Measurements from ENCODE around the gene SRM. TPM values are rescaled to one million over a fixed set of nuclear protein-coding genes. Genes with fewer than 3 reads are reported as not detected.
"Not testable (repeated sequence)": the region's sequence is repeated elsewhere in the genome, so short reads cannot be mapped to it uniquely, and the experiment has no call there.

The SRM gene
- total RNA-seq = 124 and 129 TPM in 2 replicates

DNA sequence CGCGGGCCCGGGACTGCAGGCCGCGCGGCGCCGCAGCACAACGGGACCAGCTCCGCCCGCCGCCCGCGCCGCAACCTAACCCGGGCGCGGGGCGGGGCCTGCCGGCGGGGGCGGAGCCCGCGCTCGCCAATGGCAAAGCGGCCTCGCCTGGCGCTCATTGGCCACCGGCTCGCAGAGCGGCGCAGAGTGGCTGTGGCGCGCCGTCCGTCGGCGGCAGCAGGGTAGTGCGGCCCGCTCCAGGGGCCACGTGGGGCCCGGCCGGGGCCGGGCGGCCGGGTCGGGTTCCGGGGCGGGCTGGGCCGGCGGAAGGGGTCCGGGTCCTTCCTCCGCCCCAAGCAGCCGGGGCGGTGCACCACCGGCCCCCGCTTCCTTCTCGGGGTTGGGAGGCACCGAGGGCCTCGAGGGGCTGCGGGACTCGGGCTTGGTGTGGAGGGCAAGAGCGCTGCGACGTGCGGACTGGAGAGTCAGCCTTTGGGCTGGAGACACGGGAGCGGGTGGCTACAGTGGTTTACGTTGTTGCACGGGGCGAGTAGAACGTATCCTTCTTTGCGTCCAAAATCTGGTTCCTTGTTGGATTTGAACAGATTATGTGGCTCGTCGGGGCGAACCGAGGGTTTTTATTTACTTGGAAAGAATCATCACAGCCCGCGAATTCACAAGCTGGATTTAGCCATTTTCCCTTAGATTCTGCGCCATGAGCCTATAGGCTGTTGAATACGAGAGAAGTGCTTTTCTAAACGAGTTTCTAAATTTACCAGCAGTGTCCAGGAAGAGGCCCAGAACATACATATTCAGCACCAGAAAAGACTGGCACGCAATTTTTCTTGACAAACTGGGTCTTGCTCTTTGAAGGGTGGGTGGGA, at the start of gene SRM:
Gene SRM (minus strand): TSS at position 51 of the 863 bp plus-strand sequence. CDS start 75 bp downstream, outside the sequence.
- intact Hi-C loops (cut with micrococcal nuclease) = loop anchor here (1.0 to 2.0 kb wide), 7 partner anchors 23 to 847 kb away; partner anchors contain the start of genes CLCN6, EXOSC10, MTOR and TARDBP

DNA sequence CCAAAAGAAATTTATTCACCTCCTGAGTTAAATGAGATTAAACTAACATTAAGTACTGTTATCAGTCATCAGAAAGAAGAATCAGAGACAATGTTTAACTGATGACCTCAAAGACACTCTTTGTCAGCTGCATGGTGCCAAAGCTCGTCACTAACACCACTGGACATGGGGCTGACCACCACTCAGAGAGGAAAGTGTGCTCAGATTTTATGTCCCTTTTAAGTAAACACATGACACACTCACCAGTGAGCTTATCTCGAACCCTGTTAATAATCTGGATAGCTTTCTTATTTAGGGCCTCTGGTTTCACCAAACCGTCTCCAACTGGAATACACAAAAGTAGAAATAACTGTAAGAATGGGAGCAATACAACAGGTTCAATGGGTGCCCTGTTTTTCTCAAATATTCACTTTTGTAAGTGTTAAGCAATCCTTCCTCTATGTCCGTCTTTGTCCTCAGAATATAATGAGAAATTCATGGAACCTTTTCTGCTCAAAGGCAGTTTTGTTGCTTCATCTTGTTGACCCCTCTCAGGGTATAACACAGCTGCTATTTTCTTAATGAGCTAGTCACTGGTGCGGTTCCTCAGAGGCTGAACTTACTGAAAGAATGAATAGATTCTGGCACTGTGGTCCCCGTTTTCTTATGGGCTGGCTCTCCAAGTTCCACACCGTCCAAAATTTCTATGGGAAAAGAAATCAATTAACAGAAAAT, 49.4 kb upstream of the SRM start:
- intact Hi-C loops (cut with micrococcal nuclease) = no loop called here

DNA sequence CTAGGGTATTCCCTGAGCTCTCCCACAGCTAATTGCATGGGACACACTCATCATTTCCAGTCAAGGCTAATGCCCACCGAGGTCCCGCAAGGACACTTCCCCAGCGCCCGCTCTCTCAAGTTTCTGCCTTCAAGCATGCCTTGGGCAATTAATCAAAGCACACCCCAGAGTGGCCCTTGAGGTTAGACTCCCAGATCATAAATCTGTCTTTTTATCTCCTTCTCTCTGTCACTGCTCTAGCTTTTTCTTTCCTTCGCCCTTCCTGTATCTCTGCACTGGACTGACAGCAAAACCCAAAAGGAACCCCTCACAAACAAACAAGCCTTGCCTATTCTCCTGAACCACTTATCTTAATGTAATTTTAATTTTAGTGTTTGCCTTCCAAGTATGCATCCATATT, 47.8 kb upstream of the SRM start:
- intact Hi-C loops (cut with micrococcal nuclease) = no loop called here

DNA sequence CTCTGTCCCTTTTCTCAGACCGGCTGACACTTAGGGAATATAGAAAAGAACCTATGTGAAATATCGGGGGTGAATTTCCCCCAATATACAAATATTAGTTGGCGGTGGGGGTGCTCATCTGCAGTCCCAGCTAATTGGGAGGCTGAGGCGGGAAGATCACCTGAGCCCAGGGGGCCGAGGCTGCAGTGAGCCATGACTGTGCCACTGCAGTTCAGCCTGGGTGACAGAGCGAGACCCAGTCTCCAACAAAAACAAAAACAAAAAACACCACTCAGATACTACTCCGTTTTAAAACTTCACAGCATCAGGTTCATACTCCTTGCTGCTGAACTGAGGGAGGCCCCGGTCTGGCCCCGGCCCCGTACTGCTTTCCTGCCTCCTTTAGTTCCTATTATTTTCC, 45.8 kb upstream of the SRM start:
- intact Hi-C loops (cut with micrococcal nuclease) = no loop called here

DNA sequence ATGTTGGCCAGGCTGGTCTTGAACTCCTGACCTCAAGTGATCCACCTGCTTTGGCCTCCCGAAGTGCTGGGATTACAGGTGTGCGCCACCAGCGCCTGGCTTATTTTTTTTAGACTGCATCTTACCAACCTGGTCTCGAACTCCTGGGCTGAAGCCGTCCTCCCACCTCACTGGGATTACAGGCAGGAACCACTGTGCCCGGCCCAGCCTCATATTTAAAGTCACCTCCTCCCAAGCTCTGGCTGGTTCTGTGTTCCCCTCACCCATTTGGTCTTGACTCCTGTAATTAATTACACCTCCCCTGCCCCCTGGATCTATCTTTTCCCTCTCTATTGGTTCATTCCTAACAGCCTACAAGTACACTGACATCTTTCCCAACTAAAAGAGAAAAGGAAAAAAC, 41.5 kb upstream of the SRM start:
- intact Hi-C loops (cut with micrococcal nuclease) = no loop called here

DNA sequence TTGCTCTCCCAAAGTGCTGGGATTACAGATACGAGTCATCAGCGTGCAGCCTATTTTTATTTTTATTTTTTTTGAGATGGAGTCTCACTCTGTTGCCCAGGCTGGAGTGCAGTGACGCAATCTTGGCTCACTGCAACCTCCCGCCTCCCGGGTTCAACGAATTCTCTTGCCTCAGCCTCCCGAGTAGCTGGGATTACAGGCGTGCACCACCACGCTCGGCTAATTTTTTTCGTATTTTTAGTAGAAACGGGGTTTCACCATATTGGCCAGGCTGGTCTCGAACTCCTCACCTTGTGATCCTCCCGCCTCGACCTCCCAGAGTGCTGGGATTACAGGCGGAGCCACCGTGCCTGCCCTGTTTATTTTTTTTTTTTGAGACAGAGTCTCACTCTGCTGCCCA, 41.0 kb upstream of the SRM start:
- intact Hi-C loops (cut with micrococcal nuclease) = not testable (repeated sequence)

DNA sequence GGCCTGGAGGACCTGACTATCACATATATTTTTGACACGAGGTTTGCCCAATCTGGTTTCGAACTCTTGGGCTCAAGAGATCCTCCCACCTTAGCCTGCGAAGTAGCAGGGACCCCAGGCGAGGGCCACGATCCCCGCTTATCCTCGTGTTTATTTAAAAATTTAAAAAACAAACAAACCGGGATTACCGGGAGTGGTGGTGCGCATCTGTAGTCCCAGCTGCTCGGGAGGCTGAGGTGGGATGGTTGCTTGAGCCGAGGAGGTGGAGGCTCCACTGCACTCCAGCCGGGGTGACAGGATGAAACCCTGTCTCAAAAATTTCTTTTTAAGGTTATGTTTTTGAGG, 40.3 kb upstream of the SRM start:
- intact Hi-C loops (cut with micrococcal nuclease) = no loop called here

DNA sequence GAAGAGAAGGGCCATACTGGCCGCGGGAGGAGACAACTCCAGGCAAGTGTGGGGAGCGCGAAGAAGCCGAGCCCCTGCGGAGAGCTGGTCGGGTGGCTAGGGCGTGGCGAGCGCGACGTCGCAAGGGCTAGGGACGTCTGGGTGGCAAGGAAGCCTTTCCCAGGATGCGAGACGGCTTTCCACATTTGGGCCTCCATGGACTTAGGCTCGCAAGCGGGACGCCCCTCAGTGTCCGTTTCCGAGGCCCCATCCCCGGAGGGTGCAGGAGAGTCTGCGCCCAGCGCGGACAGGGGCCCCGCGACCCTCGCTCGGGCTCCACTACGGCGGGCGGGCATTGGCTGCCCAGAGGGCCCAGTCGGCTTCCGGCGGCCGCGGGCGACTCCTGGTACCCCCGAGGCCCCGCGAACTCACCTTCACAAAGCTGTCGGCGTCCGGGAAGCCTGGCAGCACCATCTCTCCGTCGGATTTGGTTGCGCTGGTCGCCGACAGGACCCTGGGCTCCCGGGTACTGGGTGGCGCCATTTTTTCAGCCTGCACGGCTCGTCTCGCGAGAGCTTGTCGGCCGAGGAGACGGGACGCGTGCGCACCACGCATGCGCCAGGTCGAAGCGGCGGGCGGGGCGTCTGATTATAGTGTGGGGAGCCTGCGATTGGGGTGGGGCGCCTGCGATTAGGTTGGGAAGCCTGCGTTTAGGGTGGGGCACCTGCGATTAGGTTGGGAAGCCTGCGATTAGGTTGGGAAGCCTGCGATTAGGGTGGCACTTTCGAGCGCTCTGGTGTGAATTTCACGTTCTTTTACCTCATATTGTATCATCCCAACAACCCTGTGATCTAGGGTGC, 39.7 kb upstream of the SRM start, which contains the start of gene EXOSC10:
Gene EXOSC10 (minus strand): TSS at position 560 of the 839 bp plus-strand sequence. CDS start 38 bp downstream, at position 522.
- intact Hi-C loops (cut with micrococcal nuclease) = loop anchor here (1.0 to 2.0 kb wide), 6 partner anchors 39 to 809 kb away; partner anchors contain the start of genes DFFA, MTOR, SRM and TARDBP

DNA sequence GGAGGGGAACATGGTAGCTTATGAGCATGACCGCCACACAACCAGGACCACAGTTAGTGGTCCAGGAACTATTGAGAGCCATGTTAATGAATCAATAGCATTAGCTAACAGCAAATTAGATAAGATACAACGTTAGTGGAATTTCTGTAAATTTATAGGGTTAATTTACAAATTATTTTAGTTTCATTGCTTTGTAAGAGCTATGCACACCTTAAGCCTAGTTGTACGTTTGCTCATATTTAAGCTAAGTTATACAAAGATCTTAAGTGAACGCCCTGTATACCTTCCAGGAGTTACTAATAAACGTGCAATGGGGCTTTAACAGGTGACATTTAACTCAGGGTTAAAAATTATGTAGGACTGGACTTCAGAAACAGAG, 39.1 kb upstream of the SRM start:
- intact Hi-C loops (cut with micrococcal nuclease) = loop anchor here (1.0 to 2.0 kb wide), 6 partner anchors 39 to 810 kb away; partner anchors contain the start of genes DFFA, MTOR, SRM and TARDBP

DNA sequence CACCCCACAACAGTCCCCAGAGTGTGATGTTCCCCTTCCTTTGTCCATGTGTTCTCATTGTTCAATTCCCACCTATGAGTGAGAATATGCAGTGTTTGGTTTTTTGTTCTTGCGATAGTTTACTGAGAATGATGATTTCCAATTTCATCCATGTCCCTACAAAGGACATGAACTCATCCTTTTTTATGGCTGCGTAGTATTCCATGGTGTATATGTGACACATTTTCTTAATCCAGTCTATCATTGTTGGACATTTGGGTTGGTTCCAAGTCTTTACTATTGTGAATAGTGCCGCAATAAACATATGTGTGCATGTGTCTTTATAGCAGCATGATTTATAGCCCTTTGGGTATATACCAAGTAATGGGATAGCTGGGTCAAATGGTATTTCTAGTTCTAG, 24.0 kb upstream of the SRM start:
- intact Hi-C loops (cut with micrococcal nuclease) = not testable (repeated sequence)

DNA sequence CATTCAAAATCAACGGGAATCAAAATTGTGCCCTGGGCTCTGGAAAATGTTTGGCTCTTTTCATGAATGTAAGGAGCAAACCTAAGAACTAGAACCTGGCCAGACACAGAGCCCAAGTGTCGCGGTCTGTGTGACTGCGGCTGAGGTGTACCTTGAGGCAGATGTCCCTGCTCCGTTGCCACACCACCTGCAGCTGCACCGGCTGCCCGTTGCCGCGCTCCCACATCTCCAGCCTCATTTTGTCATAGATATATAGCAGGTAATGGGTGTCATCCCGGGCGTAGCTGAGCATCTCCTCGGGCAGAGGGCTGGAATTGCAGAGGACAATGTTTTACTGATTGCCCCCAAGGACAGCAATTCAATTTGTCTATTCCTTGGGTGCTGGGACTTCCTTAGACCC, 21.1 kb upstream of the SRM start:
- intact Hi-C loops (cut with micrococcal nuclease) = no loop called here

DNA sequence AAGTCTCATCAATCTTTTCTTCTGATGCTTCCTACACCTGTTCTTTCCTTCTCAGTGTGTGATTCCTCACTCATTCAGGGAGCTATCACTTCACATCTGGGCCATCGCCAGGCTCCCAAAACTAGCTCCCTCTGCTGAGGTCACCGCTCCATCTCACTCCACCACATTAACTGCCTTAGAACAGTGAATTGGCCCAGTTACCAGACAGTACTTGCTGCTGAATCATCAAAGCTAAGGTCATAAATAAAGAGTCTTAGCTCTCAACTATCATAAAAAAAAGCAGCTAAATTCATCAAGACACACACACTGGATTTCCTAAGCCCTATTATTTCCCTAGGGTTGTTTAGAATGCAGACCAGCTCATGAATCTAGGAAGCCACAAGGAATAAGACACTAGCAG, 18.8 kb upstream of the SRM start:
- intact Hi-C loops (cut with micrococcal nuclease) = no loop called here

DNA sequence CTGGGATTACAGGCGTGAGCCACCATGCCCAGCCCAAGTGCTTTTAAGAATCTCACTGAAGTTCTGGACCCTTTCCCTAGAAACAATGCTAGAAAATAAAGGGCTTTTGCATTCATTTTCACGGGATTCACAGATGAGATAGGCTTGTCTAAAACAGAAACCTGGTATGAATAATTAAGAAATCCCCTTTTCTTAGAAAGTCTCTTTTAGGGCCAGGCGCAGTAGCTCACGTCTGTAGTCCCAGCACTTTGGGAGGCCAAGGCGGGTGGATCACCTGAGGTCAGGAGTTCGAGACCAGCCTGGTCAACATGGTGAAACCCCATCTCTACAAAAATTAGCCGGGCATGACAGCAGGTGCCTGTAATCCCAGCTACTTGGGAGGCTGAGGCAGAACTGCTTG, 13.6 kb upstream of the SRM start:
- intact Hi-C loops (cut with micrococcal nuclease) = not testable (repeated sequence)

DNA sequence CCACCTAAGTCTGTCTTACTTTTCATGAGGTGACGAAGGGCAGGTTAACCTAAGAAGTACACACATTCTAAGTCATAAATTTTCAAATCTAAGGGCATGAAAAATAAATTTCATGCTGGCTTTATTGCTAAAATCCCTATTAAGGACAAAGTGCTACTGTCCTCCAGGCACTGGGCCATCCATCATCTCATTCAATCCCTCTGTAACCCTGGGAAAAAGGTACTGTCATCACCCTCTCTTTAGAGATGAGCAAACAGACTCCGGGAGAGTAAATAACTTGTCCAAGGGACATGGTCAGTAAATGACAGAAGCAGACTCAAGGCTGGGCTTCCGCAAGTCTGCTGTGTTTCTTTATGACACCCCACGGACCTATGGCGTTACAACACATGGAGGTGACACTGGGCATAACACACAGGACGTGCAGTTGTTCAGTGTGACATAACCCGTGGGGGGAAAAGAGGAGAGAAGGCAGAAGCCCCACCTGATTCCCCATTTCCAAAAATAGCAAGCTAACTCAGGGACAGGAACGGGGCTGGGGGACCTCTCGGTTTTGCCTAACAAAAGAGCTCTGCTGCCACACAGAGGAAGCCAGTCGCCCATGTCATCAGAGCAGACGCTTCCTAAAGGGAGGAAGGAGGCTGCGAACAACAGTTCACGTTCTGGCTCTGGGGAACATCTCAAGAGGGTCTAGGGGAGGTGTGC, 12.5 kb upstream of the SRM start:
- intact Hi-C loops (cut with micrococcal nuclease) = no loop called here

DNA sequence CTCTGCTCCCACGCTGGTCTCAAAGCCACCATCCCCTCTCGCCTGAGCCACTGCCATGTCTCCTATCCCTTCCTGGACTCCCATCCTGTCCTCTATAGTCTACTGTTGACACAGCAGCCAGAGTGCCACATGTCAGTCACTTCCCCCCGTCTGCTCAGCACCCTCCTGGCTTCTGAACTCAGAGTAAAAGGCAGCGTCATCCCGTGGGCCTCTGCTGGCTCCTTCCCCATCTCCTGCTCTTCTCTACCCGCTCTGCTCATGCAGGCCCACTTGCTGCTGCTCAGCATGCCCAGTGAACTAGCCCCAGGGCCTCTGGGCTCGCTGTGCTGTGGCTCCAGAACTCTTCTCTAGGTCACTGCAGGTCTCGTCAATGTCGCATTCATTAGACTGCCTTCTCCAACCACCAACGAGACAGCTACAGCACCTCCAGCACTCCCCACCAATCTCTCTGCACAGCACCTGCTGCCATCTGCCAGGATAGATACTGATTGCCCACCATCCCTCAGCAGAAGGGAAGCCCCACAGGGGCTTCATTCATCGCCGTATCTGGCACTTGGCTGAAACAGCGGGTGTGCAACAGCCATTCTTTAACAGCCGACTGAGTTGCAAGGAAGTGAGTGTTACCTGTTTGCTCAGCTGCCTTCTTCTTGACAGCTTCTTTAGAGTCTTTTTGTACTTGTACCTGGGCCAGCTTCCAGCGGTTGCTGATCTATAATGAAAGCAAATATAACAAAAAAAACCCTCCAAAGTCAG, 11.8 kb upstream of the SRM start:
- intact Hi-C loops (cut with micrococcal nuclease) = no loop called here

DNA sequence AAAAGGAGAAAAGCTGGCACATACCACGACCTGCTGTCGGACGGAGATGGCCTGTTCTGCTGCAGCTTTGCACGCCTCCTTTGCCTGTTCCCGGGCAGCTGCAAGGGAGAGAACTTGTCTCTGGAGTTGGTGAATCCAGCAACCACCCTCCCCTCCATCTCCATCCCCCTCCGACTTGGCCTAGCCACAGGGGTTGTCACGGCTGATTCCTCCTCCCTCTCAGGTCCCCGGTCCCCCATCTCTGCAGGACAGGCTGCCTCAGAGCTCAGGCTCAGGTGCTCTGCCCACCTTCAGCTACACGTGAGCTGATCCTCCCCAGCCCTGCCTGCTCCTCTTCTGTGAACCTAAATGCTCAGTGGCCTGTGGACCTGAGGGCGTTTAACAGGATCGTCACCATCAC, 11.1 kb upstream of the SRM start:
- intact Hi-C loops (cut with micrococcal nuclease) = no loop called here

DNA sequence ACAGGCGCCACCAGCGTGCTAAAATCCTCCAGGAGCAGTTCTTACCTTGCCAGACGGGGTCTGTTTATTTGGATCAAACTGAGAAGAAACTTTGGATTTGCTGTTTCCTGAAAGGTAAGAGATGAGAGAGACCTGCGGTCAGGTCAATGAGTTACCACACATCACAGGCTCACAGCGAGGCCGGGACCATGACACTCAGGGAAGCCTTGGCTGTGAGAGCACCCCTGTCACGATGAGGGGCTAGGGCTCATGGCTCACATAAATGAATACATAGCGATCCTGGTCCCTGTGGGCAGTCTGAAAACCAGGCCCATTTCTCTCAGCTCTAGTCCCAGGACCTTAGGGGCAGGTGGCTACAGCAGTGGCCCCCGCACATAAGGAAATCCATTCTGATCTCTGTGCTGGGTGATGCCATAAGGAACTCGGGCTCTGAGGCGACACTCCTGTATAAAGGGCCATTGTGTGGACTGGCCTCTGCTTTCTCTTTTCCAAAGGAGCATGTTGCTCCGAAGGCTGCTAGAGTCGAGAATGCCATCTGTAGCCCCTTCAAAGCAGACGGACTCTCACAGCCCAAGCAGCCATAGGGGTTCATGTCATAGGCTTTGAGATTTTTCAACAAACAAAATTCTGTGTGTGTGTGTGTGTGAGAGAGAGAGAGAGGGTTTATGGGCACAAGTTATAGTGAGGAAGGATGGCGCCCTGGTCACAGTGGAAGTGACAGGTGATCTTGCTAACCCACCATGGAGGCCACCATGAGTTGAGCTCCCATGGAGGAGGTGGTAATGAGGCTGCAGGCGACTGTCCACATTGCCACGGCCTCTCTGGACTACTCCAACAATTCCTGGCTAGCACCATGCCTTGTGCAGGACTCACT, 9.0 kb upstream of the SRM start:
- intact Hi-C loops (cut with micrococcal nuclease) = no loop called here

DNA sequence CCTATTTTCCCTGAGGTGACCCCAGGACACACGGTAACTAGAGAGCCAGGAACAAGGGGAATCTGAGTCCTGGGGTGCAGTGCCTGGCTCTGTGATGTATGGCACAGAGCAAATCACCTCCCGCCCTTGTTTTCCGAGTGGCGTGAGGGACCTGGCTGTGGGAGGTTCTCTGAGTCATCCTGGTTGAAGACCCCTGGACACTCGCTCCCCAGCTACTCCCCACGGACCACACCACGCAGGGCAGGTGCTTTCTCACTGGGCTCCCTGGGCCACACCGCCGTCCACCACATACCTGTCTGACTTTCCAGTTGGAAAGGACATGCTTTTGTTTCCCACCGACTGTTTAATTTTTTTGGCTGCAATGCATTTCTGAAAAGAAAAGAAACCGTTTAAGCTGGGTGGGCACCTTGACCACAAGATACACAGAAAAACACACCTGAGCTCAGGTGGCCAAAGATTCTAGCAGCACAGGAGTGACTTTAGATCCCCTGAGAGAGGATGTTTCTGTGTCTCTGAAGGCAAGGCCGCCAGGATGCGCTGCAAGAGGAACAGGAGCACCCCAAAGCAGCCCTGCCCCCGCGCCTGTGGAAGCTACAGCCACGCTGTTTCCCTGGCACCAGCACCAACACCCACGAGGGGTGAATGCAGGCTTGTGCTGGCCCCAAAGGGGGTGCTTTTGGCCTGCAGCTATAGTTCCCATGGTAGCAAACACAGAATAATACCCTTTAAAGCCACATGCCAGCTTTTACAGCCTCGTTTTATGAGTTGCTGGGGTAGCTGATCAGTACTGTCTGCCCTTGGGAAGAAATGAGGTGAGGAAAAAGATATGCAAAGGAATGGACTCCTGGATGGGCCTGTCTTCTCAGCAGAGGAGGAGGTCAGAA, 8.1 kb upstream of the SRM start:
- intact Hi-C loops (cut with micrococcal nuclease) = no loop called here

Measured in T-helper 1 cell treated with Interleukin-12 subunit alpha and Interleukin-12 subunit beta and Interleukin-4 antibody, amounts not matched to agents 30 ng/mL and 1 ng/mL, for 36 hours (primary cell).